Measurements from ENCODE around the gene STX1A.
"Not testable (repeated sequence)": the region's sequence is repeated elsewhere in the genome, so short reads cannot be mapped to it uniquely, and the experiment has no call there.

GRCh38 chr7:73720443-73720842, 974 bp upstream of the STX1A start:
- TF ChIP-seq POLR2A, CTCF (IDR thresholded peaks at IDR 0.05): not testable (repeated sequence)

Data from heart left ventricle (tissue), 13 donors.